PFSK-1 (cell line): ENCODE measurements around the gene ADGRA1.

Experiments
- FOXP2 ChIP-seq: optimal IDR thresholded peaks from 2 replicates; pipeline ENCODE3; 2011; ENCODE audit warnings: borderline replicate concordance, control low read depth, inconsistent platforms; ENCODE audit not compliant: insufficient read depth; ENCODE audit errors: extremely low read length, extremely low read depth
- POLR2AphosphoS5 ChIP-seq: IDR thresholded peaks from 2 replicates; pipeline ENCODE4 v1.6.1; 2012; ENCODE audit warnings: low read depth, mild to moderate bottlenecking, control low read depth, low read length, moderate library complexity
- SIN3A ChIP-seq: IDR thresholded peaks from 2 replicates; pipeline ENCODE4 v1.6.1; 2012; ENCODE audit warnings: mild to moderate bottlenecking, low read length, moderate library complexity, borderline replicate concordance; ENCODE audit not compliant: insufficient read depth
- TAF1 ChIP-seq: IDR thresholded peaks from 2 replicates; pipeline ENCODE4 v1.6.1; 2012; ENCODE audit warnings: low read length, control low read depth, borderline replicate concordance; ENCODE audit not compliant: insufficient read depth
- TF ChIP-seq, protein P1 (sequence below), 2 experiments: IDR thresholded peaks; 2 replicates each; pipeline versions ENCODE4 v1.6.1 to v1.8.0; 2011 to 2012; ENCODE audit warnings: low read depth in 2 of 2, low read length in 2 of 2, control low read depth in 1 of 2, inconsistent platforms in 1 of 2, mild to moderate bottlenecking in 1 of 2, moderate library complexity in 1 of 2; ENCODE audit not compliant: insufficient read depth in 1 of 2

DNA sequence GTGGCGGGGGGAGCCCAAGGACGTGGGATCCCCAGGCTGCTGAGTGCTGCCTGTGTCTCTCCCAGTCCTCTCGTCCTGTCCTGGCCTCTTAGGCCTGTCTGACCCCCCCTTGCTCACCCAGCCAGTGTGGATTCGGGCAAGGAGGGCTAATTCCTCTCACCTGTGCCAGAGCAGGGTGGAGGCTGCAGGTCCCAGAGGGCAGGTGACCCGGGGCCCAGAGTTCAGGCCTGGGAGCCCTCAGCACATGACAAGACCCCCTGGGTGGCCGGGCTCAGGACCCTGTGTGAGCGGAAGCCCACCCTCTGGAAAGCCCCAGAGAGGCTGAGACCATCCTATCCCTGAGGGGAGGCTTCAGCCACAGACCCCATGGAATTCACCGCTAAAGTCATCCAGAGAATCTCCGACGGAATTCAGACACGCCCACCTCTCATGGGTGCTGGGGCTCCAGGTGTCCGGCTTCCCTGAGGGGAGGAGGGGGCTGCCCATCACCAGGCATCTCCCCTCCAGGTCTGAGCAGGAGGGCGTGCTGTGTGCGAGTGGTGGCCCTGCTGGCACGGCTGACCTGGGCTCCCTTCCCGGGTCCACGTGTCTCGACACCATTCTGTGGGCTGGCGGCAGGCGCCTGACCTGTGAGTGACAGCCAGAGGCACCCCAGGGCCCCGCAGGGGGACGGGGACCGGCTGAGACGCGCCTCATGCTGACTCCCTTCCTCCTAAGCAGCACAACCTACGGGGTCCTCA is 77.3 kb downstream of the ADGRA1 start:
- TF ChIP-seq POLR2AphosphoS5 = no peak
- TF ChIP-seq TAF1 = no peak
- TF ChIP-seq, protein P1, sequence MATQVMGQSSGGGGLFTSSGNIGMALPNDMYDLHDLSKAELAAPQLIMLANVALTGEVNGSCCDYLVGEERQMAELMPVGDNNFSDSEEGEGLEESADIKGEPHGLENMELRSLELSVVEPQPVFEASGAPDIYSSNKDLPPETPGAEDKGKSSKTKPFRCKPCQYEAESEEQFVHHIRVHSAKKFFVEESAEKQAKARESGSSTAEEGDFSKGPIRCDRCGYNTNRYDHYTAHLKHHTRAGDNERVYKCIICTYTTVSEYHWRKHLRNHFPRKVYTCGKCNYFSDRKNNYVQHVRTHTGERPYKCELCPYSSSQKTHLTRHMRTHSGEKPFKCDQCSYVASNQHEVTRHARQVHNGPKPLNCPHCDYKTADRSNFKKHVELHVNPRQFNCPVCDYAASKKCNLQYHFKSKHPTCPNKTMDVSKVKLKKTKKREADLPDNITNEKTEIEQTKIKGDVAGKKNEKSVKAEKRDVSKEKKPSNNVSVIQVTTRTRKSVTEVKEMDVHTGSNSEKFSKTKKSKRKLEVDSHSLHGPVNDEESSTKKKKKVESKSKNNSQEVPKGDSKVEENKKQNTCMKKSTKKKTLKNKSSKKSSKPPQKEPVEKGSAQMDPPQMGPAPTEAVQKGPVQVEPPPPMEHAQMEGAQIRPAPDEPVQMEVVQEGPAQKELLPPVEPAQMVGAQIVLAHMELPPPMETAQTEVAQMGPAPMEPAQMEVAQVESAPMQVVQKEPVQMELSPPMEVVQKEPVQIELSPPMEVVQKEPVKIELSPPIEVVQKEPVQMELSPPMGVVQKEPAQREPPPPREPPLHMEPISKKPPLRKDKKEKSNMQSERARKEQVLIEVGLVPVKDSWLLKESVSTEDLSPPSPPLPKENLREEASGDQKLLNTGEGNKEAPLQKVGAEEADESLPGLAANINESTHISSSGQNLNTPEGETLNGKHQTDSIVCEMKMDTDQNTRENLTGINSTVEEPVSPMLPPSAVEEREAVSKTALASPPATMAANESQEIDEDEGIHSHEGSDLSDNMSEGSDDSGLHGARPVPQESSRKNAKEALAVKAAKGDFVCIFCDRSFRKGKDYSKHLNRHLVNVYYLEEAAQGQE (IDR thresholded peaks at IDR 0.05; ENCODE audit: insufficient read depth in 1 of 2, low read depth in 2 of 2, low read length in 2 of 2) = no peak
- TF ChIP-seq SIN3A = no peak
- TF ChIP-seq FOXP2 = no peak
